Testis (tissue), 3 donors: ENCODE measurements around the gene FIGNL1. TPM values are rescaled to one million over a fixed set of nuclear protein-coding genes. Genes with fewer than 3 reads are reported as not detected.

Source experiments
- DNase-seq: peaks from one replicate; pipeline ENCODE4 v3.0.0-alpha.2; 2019
- H3K27ac ChIP-seq, 2 donors: fragments of 200-600 bp; sonication (generic); one replicate each; pipeline ENCODE4 v1.5.1; 2019
- H3K27me3 ChIP-seq: fragments of 200-600 bp; sonication (generic); one replicate; pipeline ENCODE4 v1.5.1; 2019
- H3K36me3 ChIP-seq: fragments of 200-600 bp; sonication (generic); one replicate; pipeline ENCODE4 v1.5.1; 2017; ENCODE audit warnings: low read depth; ENCODE audit errors: missing control alignments
- H3K4me1 ChIP-seq: fragments of 200-600 bp; sonication (generic); one replicate; pipeline ENCODE4 v1.5.1; 2019
- H3K4me3 ChIP-seq, 2 donors: fragments of 200-600 bp; sonication (generic); one replicate each; pipeline ENCODE4 v1.5.1; 2017 to 2019
- H3K9me3 ChIP-seq: fragments of 200-600 bp; sonication (generic); one replicate; pipeline ENCODE4 v1.5.1; 2017
- POLR2A ChIP-seq: fragments of 450-650 bp; IDR thresholded peaks from one replicate; pipeline ENCODE4 v1.6.1; 2017; ENCODE audit warnings: antibody characterized with exemption, mild to moderate bottlenecking, moderate library complexity
- WGBS, 2 donors: methylation state at CpG; one replicate each; pipeline ENCODE4 v1.1.5; 2018; 5-methylcytosine and 5-hydroxymethylcytosine counted together
- intact Hi-C: fragments of 100-400 bp; cut with DNase I; formaldehyde crosslinking; loops from one replicate; pipeline ENCODE4 v1.15.1; 2023; ENCODE audit warnings: low total_unique reads
- polyA plus RNA-seq: library from polyadenylated mRNA; stranded (reverse); fragments of 350-450 nt; fragmentation: Illumina TruSeq; extraction: RNeasy Lipid Tissue Mini Kit (QIAGEN cat#74804); gene quantifications from one replicate; pipeline ENCODE4 v1.2.3, GENCODE V29; 2014; ENCODE audit warnings: low read depth, low replicate concordance; ENCODE audit not compliant: insufficient read depth
- total RNA-seq, 2 donors: library from RNA; depleted of rRNA; stranded (reverse); fragments of >200 nt; gene quantifications; one replicate each; pipeline ENCODE4 v1.2.3, GENCODE V29; 2016
- TF ChIP-seq, protein P1 (sequence below), 3 experiments: fragments of 450-650 bp in 2 of 3; fragments of 200-600 bp in 1 of 3; sonication (generic) in 1 of 3; IDR thresholded peaks; one replicate each; pipeline ENCODE4 v1.5.1; 2016 to 2019; ENCODE audit warnings: antibody characterized with exemption in 3 of 3, mild to moderate bottlenecking in 2 of 3, moderate library complexity in 1 of 3

FIGNL1 gene
- total and polyA plus RNA-seq, 3 donors from 2014 or later: 10.4 to 20.9 (median 19.1) TPM

GRCh38 chr7:50496569-50496968 is 46.4 kb upstream of the FIGNL1 start:
- 76 to 79% methylated on average over 6 of the region's 6 CpGs for WGBS, 2 donors
- Histone ChIP-seq H3K4me3 (no peak overlapping the region), H3K27ac (no peak overlapping the region), H3K4me1 (peaks cover 10% of the 10 kb centered on the region), H3K9me3 (no peaks in the 10 kb centered on the region), H3K36me3 (no peaks in the 10 kb centered on the region), H3K27me3 (no peaks in the 10 kb centered on the region)
- DNase-seq: no peak
- no peak for TF ChIP-seq POLR2A
- TF ChIP-seq, protein P1, sequence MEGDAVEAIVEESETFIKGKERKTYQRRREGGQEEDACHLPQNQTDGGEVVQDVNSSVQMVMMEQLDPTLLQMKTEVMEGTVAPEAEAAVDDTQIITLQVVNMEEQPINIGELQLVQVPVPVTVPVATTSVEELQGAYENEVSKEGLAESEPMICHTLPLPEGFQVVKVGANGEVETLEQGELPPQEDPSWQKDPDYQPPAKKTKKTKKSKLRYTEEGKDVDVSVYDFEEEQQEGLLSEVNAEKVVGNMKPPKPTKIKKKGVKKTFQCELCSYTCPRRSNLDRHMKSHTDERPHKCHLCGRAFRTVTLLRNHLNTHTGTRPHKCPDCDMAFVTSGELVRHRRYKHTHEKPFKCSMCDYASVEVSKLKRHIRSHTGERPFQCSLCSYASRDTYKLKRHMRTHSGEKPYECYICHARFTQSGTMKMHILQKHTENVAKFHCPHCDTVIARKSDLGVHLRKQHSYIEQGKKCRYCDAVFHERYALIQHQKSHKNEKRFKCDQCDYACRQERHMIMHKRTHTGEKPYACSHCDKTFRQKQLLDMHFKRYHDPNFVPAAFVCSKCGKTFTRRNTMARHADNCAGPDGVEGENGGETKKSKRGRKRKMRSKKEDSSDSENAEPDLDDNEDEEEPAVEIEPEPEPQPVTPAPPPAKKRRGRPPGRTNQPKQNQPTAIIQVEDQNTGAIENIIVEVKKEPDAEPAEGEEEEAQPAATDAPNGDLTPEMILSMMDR (IDR thresholded peaks at IDR 0.05): no peak
- intact Hi-C loops: no loop called here

- intact Hi-C loops: no loop called here
- 82% methylated on average over 3 of the region's 3 CpGs for WGBS, 2 donors
- TF ChIP-seq, protein P1 (IDR thresholded peaks at IDR 0.05): no peak
- TF ChIP-seq POLR2A: no peak
- H3K4me3 ChIP-seq: no peak overlapping the region
- no peak for DNase-seq
- H3K9me3 ChIP-seq: no peaks in the 10 kb centered on the region
- H3K27ac ChIP-seq: no peak overlapping the region
- no peaks in the 10 kb centered on the region for H3K36me3 ChIP-seq
- H3K27me3 ChIP-seq: no peaks in the 10 kb centered on the region
- H3K4me1 ChIP-seq: peaks cover 10% of the 10 kb centered on the region
These were observed 45.6 kb upstream of the FIGNL1 start for GRCh38 chr7:50495746-50496145.

- intact Hi-C loops: no loop called here
- Histone ChIP-seq H3K9me3 (no peaks in the 10 kb centered on the region), H3K4me1 (peaks cover 10% of the 10 kb centered on the region), H3K36me3 (no peaks in the 10 kb centered on the region), H3K4me3 (no peak overlapping the region), H3K27ac (no peak overlapping the region), H3K27me3 (no peaks in the 10 kb centered on the region)
- WGBS, 2 donors: 75 to 76% methylated on average over 30 of the region's 30 CpGs
- DNase-seq: no peak
- TF ChIP-seq, protein P1 (IDR thresholded peaks at IDR 0.05): no peak
- TF ChIP-seq POLR2A: no peak
These were observed 42.8 kb upstream of the FIGNL1 start for GRCh38 chr7:50492770-50493519.

GRCh38 chr7:50491943-50492342 is 41.8 kb upstream of the FIGNL1 start:
- TF ChIP-seq POLR2A: no peak
- TF ChIP-seq, protein P1 (IDR thresholded peaks at IDR 0.05): no peak
- Histone ChIP-seq H3K9me3 (no peaks in the 10 kb centered on the region), H3K4me1 (peaks cover 6% of the 10 kb centered on the region), H3K36me3 (no peaks in the 10 kb centered on the region), H3K4me3 (no peak overlapping the region), H3K27ac (no peak overlapping the region), H3K27me3 (no peaks in the 10 kb centered on the region)
- no peak for DNase-seq
- intact Hi-C loops: no loop called here
- WGBS, 2 donors: 75 to 83% methylated on average over 1 of the region's 1 CpG

- Histone ChIP-seq H3K4me1 (peaks cover 3% of the 10 kb centered on the region), H3K36me3 (no peaks in the 10 kb centered on the region), H3K27ac (peak overlapping the region in 1 of 2 donors; percentile 15), H3K27me3 (no peaks in the 10 kb centered on the region), H3K4me3 (no peak overlapping the region), H3K9me3 (no peaks in the 10 kb centered on the region)
- WGBS, 2 donors: 53 to 56% methylated on average over 5 of the region's 5 CpGs
- intact Hi-C loops: no loop called here
- no peak for DNase-seq
- no peak for TF ChIP-seq POLR2A
These were observed 41.1 kb upstream of the FIGNL1 start for GRCh38 chr7:50491209-50491608.
